H9 (cell line): ENCODE data around the gene DPAGT1. TPM values are rescaled to one million over a fixed set of nuclear protein-coding genes. Genes with fewer than 3 reads are reported as not detected.

Experiments used
- DNase-seq: peaks from one replicate; pipeline ENCODE4 v3.0.0-alpha.2; 2017
- H2AFZ ChIP-seq: one replicate; pipeline ENCODE4 v1.6.1; 2013; ENCODE audit warnings: mild to moderate bottlenecking, low read length, control low read depth, moderate library complexity
- H2AK5ac ChIP-seq: 2 replicates; pipeline ENCODE4 v1.6.1; 2013; ENCODE audit warnings: low read length, control low read depth, mixed read lengths; ENCODE audit not compliant: insufficient read length
- H2BK120ac ChIP-seq: one replicate; pipeline ENCODE4 v1.6.1; 2013; ENCODE audit warnings: low read depth, mild to moderate bottlenecking, low read length, control low read depth, inconsistent platforms; ENCODE audit not compliant: poor library complexity, severe bottlenecking
- H2BK12ac ChIP-seq: 2 replicates; pipeline ENCODE4 v1.6.1; 2013; ENCODE audit warnings: low read length, control low read depth, mixed read lengths, low read depth; ENCODE audit not compliant: insufficient read length
- H2BK15ac ChIP-seq: 2 replicates; pipeline ENCODE4 v1.6.1; 2013; ENCODE audit warnings: low read depth, low read length, control low read depth
- H2BK20ac ChIP-seq: one replicate; pipeline ENCODE4 v1.6.1; 2013; ENCODE audit warnings: low read depth, mild to moderate bottlenecking, low read length, control low read depth, inconsistent platforms; ENCODE audit not compliant: poor library complexity, severe bottlenecking
- H2BK5ac ChIP-seq: 2 replicates; pipeline ENCODE4 v1.6.1; 2013; ENCODE audit warnings: low read length, control low read depth, mixed read lengths; ENCODE audit not compliant: insufficient read length
- H3K14ac ChIP-seq: 2 replicates; pipeline ENCODE4 v1.6.1; 2013; ENCODE audit warnings: low read length, control low read depth; ENCODE audit not compliant: insufficient read depth
- H3K18ac ChIP-seq: 2 replicates; pipeline ENCODE4 v1.6.1; 2013; ENCODE audit warnings: low read depth, mild to moderate bottlenecking, mixed read lengths, low read length, control low read depth; ENCODE audit not compliant: insufficient read length
- H3K23ac ChIP-seq: 2 replicates; pipeline ENCODE4 v1.6.1; 2013; ENCODE audit warnings: low read length, control low read depth, mixed read lengths, low read depth; ENCODE audit not compliant: insufficient read length
- H3K23me2 ChIP-seq: 2 replicates; pipeline ENCODE4 v1.6.1; 2013; ENCODE audit warnings: low read depth, mild to moderate bottlenecking, mixed read lengths, low read length, control low read depth; ENCODE audit not compliant: insufficient read length, poor library complexity, severe bottlenecking
- H3K27ac ChIP-seq: 2 replicates; pipeline ENCODE4 v1.5.1; 2013; ENCODE audit warnings: low read length, control low read depth, mixed read lengths, low read depth; ENCODE audit not compliant: insufficient read length
- H3K27me3 ChIP-seq: 2 replicates; pipeline ENCODE4 v1.6.1; 2013; ENCODE audit warnings: low read length, control low read depth, inconsistent platforms; ENCODE audit not compliant: insufficient read depth
- H3K4ac ChIP-seq: 2 replicates; pipeline ENCODE4 v1.6.1; 2013; ENCODE audit warnings: low read depth, mild to moderate bottlenecking, control low read depth, inconsistent platforms, low read length, moderate library complexity
- H3K4me1 ChIP-seq: 2 replicates; pipeline ENCODE4 v1.6.1; 2013; ENCODE audit warnings: low read length, control low read depth, inconsistent platforms; ENCODE audit not compliant: insufficient read depth
- H3K4me2 ChIP-seq: 2 replicates; pipeline ENCODE4 v1.6.1; 2013; ENCODE audit warnings: low read length, control low read depth, mixed read lengths; ENCODE audit not compliant: insufficient read length, insufficient read depth
- H3K56ac ChIP-seq: 2 replicates; pipeline ENCODE4 v1.6.1; 2013; ENCODE audit warnings: low read depth, mild to moderate bottlenecking, mixed read lengths, low read length, control low read depth; ENCODE audit not compliant: insufficient read length
- H3K79me1 ChIP-seq: 2 replicates; pipeline ENCODE4 v1.6.1; 2013; ENCODE audit warnings: low read depth, mild to moderate bottlenecking, moderate library complexity, low read length, control low read depth, inconsistent platforms; ENCODE audit not compliant: insufficient read depth, poor library complexity, severe bottlenecking
- H3K79me2 ChIP-seq: 2 replicates; pipeline ENCODE4 v1.6.1; 2013; ENCODE audit warnings: low read length, control low read depth, inconsistent platforms; ENCODE audit not compliant: insufficient read depth
- H3K9ac ChIP-seq: 2 replicates; pipeline ENCODE4 v1.6.1; 2013; ENCODE audit warnings: low read length, control low read depth, mixed read lengths; ENCODE audit not compliant: insufficient read length; ENCODE audit errors: extremely low read depth
- H3K9me3 ChIP-seq: one replicate; pipeline ENCODE4 v1.6.1; 2013; ENCODE audit warnings: low read depth, low read length, inconsistent platforms; ENCODE audit not compliant: control insufficient read depth
- H3T11ph ChIP-seq: one replicate; pipeline ENCODE4 v1.6.1; 2013; ENCODE audit warnings: mild to moderate bottlenecking, low read length, control low read depth, inconsistent platforms
- H4K20me1 ChIP-seq: one replicate; pipeline ENCODE4 v1.6.1; 2013; ENCODE audit not compliant: control insufficient read depth, insufficient read length, insufficient read depth
- H4K5ac ChIP-seq: 2 replicates; pipeline ENCODE4 v1.6.1; 2013; ENCODE audit warnings: low read depth, mild to moderate bottlenecking, mixed read lengths, low read length, control low read depth; ENCODE audit not compliant: insufficient read length
- H4K8ac ChIP-seq: replicated peaks from 2 replicates; pipeline ENCODE4 v1.6.1; 2013; ENCODE audit warnings: low read length, control low read depth, mixed read lengths, low read depth; ENCODE audit not compliant: insufficient read length
- H4K91ac ChIP-seq: 2 replicates; pipeline ENCODE4 v1.6.1; 2013; ENCODE audit warnings: low read depth, mild to moderate bottlenecking, moderate library complexity, mixed read lengths, low read length, control low read depth; ENCODE audit not compliant: insufficient read length
- H3K27ac Mint-ChIP-seq, 3 experiments: 2 replicates in 2 of 3; 3 replicates in 1 of 3; pipeline ENCODE4 v1.8.0; 2020 to 2021; ENCODE audit warnings: mixed read lengths in 3 of 3, mild to moderate bottlenecking in 1 of 3, moderate library complexity in 1 of 3
- H3K27me3 Mint-ChIP-seq: 2 replicates; pipeline ENCODE4 v1.8.0; 2021; ENCODE audit warnings: low read depth, mild to moderate bottlenecking, moderate library complexity, mixed read lengths
- H3K36me3 Mint-ChIP-seq, 3 experiments: 2 replicates in 2 of 3; 3 replicates in 1 of 3; pipeline ENCODE4 v1.8.0; 2020 to 2021; ENCODE audit warnings: low read depth in 3 of 3, mixed read lengths in 3 of 3; ENCODE audit not compliant: insufficient read depth in 1 of 3
- H3K4me1 Mint-ChIP-seq, 2 experiments: 2 replicates each; pipeline ENCODE4 v1.8.0; 2020; ENCODE audit warnings: mixed read lengths in 2 of 2
- H3K4me3 Mint-ChIP-seq, 2 experiments: 2 replicates in 1 of 2; 3 replicates in 1 of 2; pipeline ENCODE4 v1.8.0; 2020 to 2021; ENCODE audit warnings: mild to moderate bottlenecking in 2 of 2, mixed read lengths in 2 of 2, moderate library complexity in 1 of 2
- H3K9me3 Mint-ChIP-seq, 2 experiments: 2 replicates in 1 of 2; 3 replicates in 1 of 2; pipeline ENCODE4 v1.8.0; 2020; ENCODE audit warnings: mild to moderate bottlenecking in 2 of 2, mixed read lengths in 2 of 2, moderate library complexity in 1 of 2
- CTCF ChIP-seq: fragments of 200-600 bp; sonication (generic); conservative IDR thresholded peaks from 3 replicates; pipeline ENCODE4 v1.8.0; 2021; ENCODE audit warnings: antibody characterized with exemption, mild to moderate bottlenecking
- WGBS: extraction: QIAGEN DNeasy Blood & Tissue Kit; methylation state at CpG from one replicate; pipeline ENCODE4 v1.1.7; 2013; ENCODE audit warnings: missing lambda C conversion rate, low lambda C conversion rate, mixed read lengths; ENCODE audit not compliant: insufficient read length; ENCODE audit errors: extremely low coverage; 5-methylcytosine and 5-hydroxymethylcytosine counted together
- total RNA-seq: library from RNA; stranded (reverse); gene quantifications from 2 replicates; pipeline ENCODE4 v1.2.1, GENCODE V29; 2021

The DPAGT1 gene
- total RNA-seq, 1 experiment from 2014 or later, result 43.6 TPM

DNA sequence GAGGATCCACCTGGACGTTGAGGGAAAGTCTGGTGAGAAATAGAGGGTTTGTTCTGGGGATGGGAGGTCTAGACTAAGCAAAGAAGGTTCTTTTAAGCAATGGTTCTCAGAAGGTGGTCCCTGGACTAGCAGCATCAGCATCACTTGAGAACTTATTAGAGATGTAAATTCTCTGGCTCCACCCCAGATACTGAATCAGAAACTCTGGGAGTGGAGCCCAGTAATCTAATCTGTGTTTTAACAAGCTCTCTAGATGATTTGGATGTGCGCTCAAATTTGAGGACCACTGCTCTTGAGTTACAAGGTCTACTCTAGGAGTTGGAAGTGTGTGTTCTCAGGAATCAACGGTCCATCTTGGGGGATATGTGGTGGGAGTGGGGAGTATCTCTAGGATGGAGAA lies 43.9 kb upstream of the DPAGT1 start:
- Histone ChIP-seq H4K91ac (no peak overlapping the region), H3K4ac (no peak overlapping the region), H2AFZ (no peak overlapping the region), H2BK15ac (no peak overlapping the region), H3K23me2 (peaks cover 16% of the 10 kb centered on the region), H3K14ac (no peak overlapping the region), H3K27ac (no peak overlapping the region), H3K23ac (no peak overlapping the region), H3K18ac (no peak overlapping the region), H4K20me1 (no peaks in the 10 kb centered on the region), H2AK5ac (no peak overlapping the region), H3K4me1 (no peaks in the 10 kb centered on the region; the same call in 1 of the 2 replicates), H3K79me1 (no peaks in the 10 kb centered on the region), H2BK12ac (no peak overlapping the region), H2BK20ac (no peak overlapping the region), H3K79me2 (no peaks in the 10 kb centered on the region), H3K27me3 (peaks cover 16% of the 10 kb centered on the region), H3K4me2 (no peak overlapping the region), H3K9me3 (no peaks in the 10 kb centered on the region), H3T11ph (no peak overlapping the region), H4K8ac (no peak overlapping the region), H4K5ac (no peak overlapping the region), H2BK5ac (no peak overlapping the region), H2BK120ac (no peak overlapping the region), H3K9ac (no peak overlapping the region), H3K56ac (no peak overlapping the region)
- no peak overlapping the region for H3K4me3 Mint-ChIP-seq
- peaks cover 55% of the 10 kb centered on the region for H3K27me3 Mint-ChIP-seq
- no peaks in the 10 kb centered on the region; a peak in 2 of 7 replicates for H3K36me3 Mint-ChIP-seq
- no CpG with 5 or more reads among the region's 3 CpGs for WGBS
- H3K27ac Mint-ChIP-seq, result no peak overlapping the region; a peak in 1 of 7 replicates
- no peak for DNase-seq
- no peaks in the 10 kb centered on the region for H3K9me3 Mint-ChIP-seq
- no peak for TF ChIP-seq CTCF
- H3K4me1 Mint-ChIP-seq, result peaks cover 19 to 32% of the 10 kb centered on the region in 2 experiments
